ENCODE results near the gene RPL36.

DNA sequence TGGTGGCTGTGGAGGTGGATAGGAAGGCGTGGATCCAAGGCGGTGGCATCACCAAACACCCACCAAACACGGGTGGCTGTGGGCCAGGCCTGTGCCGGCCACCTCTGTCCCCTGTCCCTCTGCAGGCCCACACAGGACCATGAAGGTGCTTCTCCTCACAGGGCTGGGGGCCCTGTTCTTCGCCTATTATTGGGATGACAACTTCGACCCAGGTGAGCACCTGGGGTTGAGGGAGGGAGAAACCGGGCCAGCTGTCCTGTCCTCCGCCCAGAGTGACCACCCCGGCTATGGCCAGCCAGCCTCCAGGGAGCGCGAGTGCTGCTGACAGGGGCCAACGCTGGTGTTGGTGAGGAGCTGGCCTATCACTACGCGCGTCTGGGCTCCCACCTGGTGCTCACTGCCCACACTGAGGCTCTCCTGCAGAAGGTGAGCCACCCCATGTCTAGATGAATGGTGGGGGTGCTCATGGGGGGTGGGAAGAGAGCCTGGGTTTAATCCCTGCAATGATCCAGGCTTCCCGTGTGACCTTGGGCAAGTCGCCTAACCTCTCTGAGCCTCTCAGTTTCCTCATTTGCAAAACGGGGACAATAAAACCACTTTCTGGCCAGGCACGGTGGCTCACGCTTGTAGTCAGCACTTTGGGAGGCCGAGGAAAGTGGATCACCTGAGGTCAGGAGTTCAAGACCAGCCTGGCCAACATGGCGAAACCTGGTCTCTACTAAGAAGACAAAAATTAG is 5.2 kb upstream of the RPL36 start:
- TF ChIP-seq, protein P1, sequence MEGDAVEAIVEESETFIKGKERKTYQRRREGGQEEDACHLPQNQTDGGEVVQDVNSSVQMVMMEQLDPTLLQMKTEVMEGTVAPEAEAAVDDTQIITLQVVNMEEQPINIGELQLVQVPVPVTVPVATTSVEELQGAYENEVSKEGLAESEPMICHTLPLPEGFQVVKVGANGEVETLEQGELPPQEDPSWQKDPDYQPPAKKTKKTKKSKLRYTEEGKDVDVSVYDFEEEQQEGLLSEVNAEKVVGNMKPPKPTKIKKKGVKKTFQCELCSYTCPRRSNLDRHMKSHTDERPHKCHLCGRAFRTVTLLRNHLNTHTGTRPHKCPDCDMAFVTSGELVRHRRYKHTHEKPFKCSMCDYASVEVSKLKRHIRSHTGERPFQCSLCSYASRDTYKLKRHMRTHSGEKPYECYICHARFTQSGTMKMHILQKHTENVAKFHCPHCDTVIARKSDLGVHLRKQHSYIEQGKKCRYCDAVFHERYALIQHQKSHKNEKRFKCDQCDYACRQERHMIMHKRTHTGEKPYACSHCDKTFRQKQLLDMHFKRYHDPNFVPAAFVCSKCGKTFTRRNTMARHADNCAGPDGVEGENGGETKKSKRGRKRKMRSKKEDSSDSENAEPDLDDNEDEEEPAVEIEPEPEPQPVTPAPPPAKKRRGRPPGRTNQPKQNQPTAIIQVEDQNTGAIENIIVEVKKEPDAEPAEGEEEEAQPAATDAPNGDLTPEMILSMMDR (IDR thresholded peaks at IDR 0.05; ENCODE audit: insufficient read depth, low read length, poor library complexity, severe bottlenecking), result no peak
- TF ChIP-seq EZH2phosphoT487 (conservative IDR thresholded peaks at IDR 0.05; ENCODE audit: low read length), result no peak
